Brain microvascular endothelial cell (primary cell): ENCODE measurements around the gene RERE.

Experiments used
- DNase-seq: peaks from one replicate; pipeline ENCODE4 v3.0.0-alpha.2; 2020
- H3K27ac ChIP-seq: fragments of 250-450 bp; sonication (Bioruptor Pico); 2 replicates; pipeline ENCODE4 v1.5.1; 2020; ENCODE audit warnings: mild to moderate bottlenecking, moderate library complexity
- H3K27me3 ChIP-seq: fragments of 250-450 bp; sonication (Bioruptor Pico); replicated peaks from 2 replicates; pipeline ENCODE4 v1.5.1; 2020; ENCODE audit warnings: mild to moderate bottlenecking
- H3K36me3 ChIP-seq: fragments of 250-450 bp; sonication (Bioruptor Pico); replicated peaks from 2 replicates; pipeline ENCODE4 v1.5.1; 2020; ENCODE audit warnings: mild to moderate bottlenecking
- H3K4me3 ChIP-seq: 2 replicates; pipeline ENCODE4 v1.5.1; 2011; ENCODE audit warnings: low read depth, mild to moderate bottlenecking, control low read depth, low read length, moderate library complexity
- CTCF ChIP-seq: IDR thresholded peaks from 2 replicates; pipeline ENCODE4 v1.5.1; 2011; ENCODE audit warnings: low read depth, mild to moderate bottlenecking, moderate library complexity, low read length, control low read depth, inconsistent platforms; ENCODE audit errors: missing control alignments
- in situ Hi-C: cut with HindIII; loops from 2 replicates; pipeline ENCODE4 v1.10.0; 2017; ENCODE audit warnings: low sequenced_read_pairs, low pct_ligation_motif_present

Gene RERE

GRCh38 chr1:8364528-8365442 is 452.7 kb downstream of the RERE start:
- in situ Hi-C loops, result no loop called here
- H3K4me3 ChIP-seq, result no peak overlapping the region
- no peaks in the 10 kb centered on the region for H3K27me3 ChIP-seq
- DNase-seq, result no peak
- peaks cover 60% of the 10 kb centered on the region for H3K36me3 ChIP-seq
- TF ChIP-seq CTCF, result no peak
- no peak overlapping the region for H3K27ac ChIP-seq

GRCh38 chr1:8363767-8364301 is 453.6 kb downstream of the RERE start:
- DNase-seq, result no peak
- TF ChIP-seq CTCF, result no peak
- H3K27me3 ChIP-seq, result no peaks in the 10 kb centered on the region
- in situ Hi-C loops, result no loop called here
- H3K27ac ChIP-seq, result no peak overlapping the region
- peaks cover 69% of the 10 kb centered on the region for H3K36me3 ChIP-seq
- H3K4me3 ChIP-seq, result no peak overlapping the region

GRCh38 chr1:8363186-8363766 is 454.2 kb downstream of the RERE start:
- no peak for DNase-seq

GRCh38 chr1:8362701-8363101 is 454.7 kb downstream of the RERE start:
- peaks cover 80% of the 10 kb centered on the region for H3K36me3 ChIP-seq
- H3K27me3 ChIP-seq, result no peaks in the 10 kb centered on the region
- no peak for DNase-seq
- H3K27ac ChIP-seq, result no peak overlapping the region
- H3K4me3 ChIP-seq, result no peak overlapping the region
- TF ChIP-seq CTCF, result no peak
- in situ Hi-C loops, result no loop called here

More at GRCh38 chr1:8363186-8363766, 454.2 kb downstream of the RERE start:
- no peak overlapping the region for H3K27ac ChIP-seq
- TF ChIP-seq CTCF, result no peak
- in situ Hi-C loops, result no loop called here
- H3K4me3 ChIP-seq, result no peak overlapping the region
- peaks cover 75% of the 10 kb centered on the region for H3K36me3 ChIP-seq
- no peaks in the 10 kb centered on the region for H3K27me3 ChIP-seq

- H3K27me3 ChIP-seq, result no peaks in the 10 kb centered on the region
- no peak for TF ChIP-seq CTCF
- H3K36me3 ChIP-seq, result peaks cover 89% of the 10 kb centered on the region
- in situ Hi-C loops, result no loop called here
- DNase-seq, result no peak
- no peak overlapping the region for H3K27ac ChIP-seq
- no peak overlapping the region for H3K4me3 ChIP-seq
Observed at GRCh38 chr1:8361198-8361849, 456.1 kb downstream of the RERE start.
